HepG2 (cell line): ENCODE data around the gene PSKH1. TPM values are rescaled to one million over a fixed set of nuclear protein-coding genes. Genes with fewer than 3 reads are reported as not detected.
A peak's percentile ranks its signal among the peaks of the same experiment; 100 is the strongest.

ENCODE experiments used
- AFF4 ChIP-seq: sonication (generic); formaldehyde crosslinking; IDR thresholded peaks from 2 replicates; pipeline ENCODE4 v1.4.0; 2020; ENCODE audit warnings: missing genetic modification reagents
- DPF2 ChIP-seq: sonication (generic); formaldehyde crosslinking; IDR thresholded peaks from 2 replicates; pipeline ENCODE4 v1.4.0; 2020; ENCODE audit warnings: mild to moderate bottlenecking, low read depth, missing genetic modification reagents, borderline replicate concordance
- JUN ChIP-seq: sonication (generic); formaldehyde crosslinking; IDR thresholded peaks from 2 replicates; pipeline ENCODE4 v1.4.0; 2020; ENCODE audit warnings: mild to moderate bottlenecking, missing genetic modification reagents
- JUND ChIP-seq: sonication (generic); formaldehyde crosslinking; IDR thresholded peaks from 2 replicates; pipeline ENCODE4 v1.8.0; 2022; ENCODE audit warnings: mild to moderate bottlenecking, missing genetic modification reagents
- KDM6A ChIP-seq: IDR thresholded peaks from 2 replicates; pipeline ENCODE4 v1.6.1; 2016; ENCODE audit warnings: low read depth
- KLF6 ChIP-seq: IDR thresholded peaks from 2 replicates; pipeline ENCODE4 v1.8.0; 2016; ENCODE audit warnings: missing biosample characterization, missing genetic modification reagents
- SMARCC2 ChIP-seq: fragments of 450-650 bp; IDR thresholded peaks from 2 replicates; pipeline ENCODE4 v1.6.1; 2017; ENCODE audit warnings: antibody characterized with exemption, mild to moderate bottlenecking
- ZNF768 ChIP-seq: sonication (generic); formaldehyde crosslinking; IDR thresholded peaks from 2 replicates; pipeline ENCODE4 v1.4.0; 2020; ENCODE audit warnings: missing genetic modification reagents
- ZNF776 ChIP-seq: sonication (generic); formaldehyde crosslinking; IDR thresholded peaks from 2 replicates; pipeline ENCODE4 v1.4.0; 2020; ENCODE audit warnings: mild to moderate bottlenecking, missing genetic modification reagents
- ZNF83 ChIP-seq: sonication (generic); formaldehyde crosslinking; IDR thresholded peaks from 2 replicates; pipeline ENCODE4 v1.4.0; 2020; ENCODE audit warnings: missing genetic modification reagents, mild to moderate bottlenecking, borderline replicate concordance
- polyA plus RNA-seq, 8 experiments: library from polyadenylated mRNA; depleted of rRNA in 3 of 8; stranded (reverse) in 7 of 8; unstranded in 1 of 8; fragments of >200 nt; fragmentation: Illumina TruSeq in 4 of 8; extraction: Trizol in 4 of 8; gene quantifications; 2 replicates each; pipeline versions ENCODE4 v1.2.1 to v1.2.3, GENCODE V29; 2011 to 2016; ENCODE audit warnings: low read depth in 4 of 8, missing spikeins in 1 of 8, mixed read lengths in 1 of 8; ENCODE audit not compliant: insufficient read depth in 1 of 8
- total RNA-seq, 5 experiments: library from RNA; depleted of rRNA; stranded (reverse); fragments of >200 nt; fragmentation: Illumina TruSeq; extraction: Trizol; gene quantifications; 2 replicates each; pipeline ENCODE4 v1.2.3, GENCODE V29; 2016; ENCODE audit warnings: low read depth in 1 of 5
- TF ChIP-seq, protein P1 (sequence below): sonication (generic); formaldehyde crosslinking; IDR thresholded peaks from 2 replicates; pipeline ENCODE4 v1.4.0; 2020; ENCODE audit warnings: missing genetic modification reagents
- TF ChIP-seq, protein P2 (sequence below): sonication (generic); formaldehyde crosslinking; IDR thresholded peaks from 2 replicates; pipeline ENCODE4 v1.8.1; 2023; ENCODE audit warnings: mild to moderate bottlenecking, moderate library complexity, missing genetic modification reagents
- TF ChIP-seq, protein P3 (sequence below): sonication (generic); formaldehyde crosslinking; IDR thresholded peaks from 2 replicates; pipeline ENCODE4 v1.4.0; 2020; ENCODE audit warnings: missing genetic modification reagents

The PSKH1 gene
- total and polyA plus RNA-seq, 2 of the 13 experiments (the other 11 are each of a cell fraction or from before 2014, with no cell fraction given) = 8.4 to 19.1 TPM

DNA sequence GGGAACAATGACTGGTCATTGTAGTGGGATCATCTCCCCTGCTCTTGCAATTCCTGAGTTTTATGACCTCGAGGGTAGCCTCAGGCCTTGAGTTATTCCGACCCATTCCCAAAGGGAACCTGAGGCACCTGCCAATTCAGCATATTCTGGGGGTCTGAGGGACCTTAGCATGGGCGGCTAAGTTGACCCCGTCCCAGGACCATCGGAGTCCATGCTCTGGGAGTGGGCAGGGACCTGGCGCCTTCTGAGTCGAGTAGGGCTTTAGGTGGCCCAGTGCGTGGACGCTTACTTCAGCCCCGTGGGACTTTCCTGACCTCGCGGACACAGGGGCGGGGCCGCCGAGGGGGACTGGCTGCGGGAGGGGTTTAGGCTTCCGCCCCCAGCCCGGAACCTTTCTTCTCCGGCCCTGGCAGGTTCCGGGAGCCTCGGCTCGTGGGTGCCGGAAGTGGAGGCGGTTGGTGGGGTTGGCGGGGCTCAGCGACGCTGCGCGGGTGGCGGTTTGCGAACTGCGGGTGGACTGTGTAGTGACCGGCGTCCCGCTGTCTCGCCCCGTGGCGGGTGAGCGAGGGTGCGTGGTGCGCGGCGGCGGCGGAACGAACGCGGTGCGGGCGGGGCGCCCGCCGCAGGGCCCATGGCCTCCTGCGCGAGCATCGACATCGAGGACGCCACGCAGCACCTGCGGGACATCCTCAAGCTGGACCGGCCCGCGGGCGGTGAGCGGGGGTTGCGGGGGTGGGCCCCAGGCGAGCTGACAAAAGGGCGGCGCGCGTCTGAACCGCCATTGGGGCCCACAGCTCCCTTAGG is 20.2 kb upstream of the PSKH1 start, which contains the start of gene EDC4 (continued):
- TF ChIP-seq JUND (CRISPR knock-in tag) (no peak), ZNF768 (CRISPR knock-in tag) (peak; percentile 89; the same call in 1 of the 2 replicates), AFF4 (CRISPR knock-in tag) (no peak), KLF6 (CRISPR knock-in tag) (peak; percentile 69; the same call in 1 of the 2 replicates), ZNF83 (peak; percentile 45; the same call in 1 of the 2 replicates), KDM6A (CRISPR knock-in tag) (peak; percentile 28; the same call in 1 of the 2 replicates), DPF2 (CRISPR knock-in tag) (no peak), ZNF776 (CRISPR knock-in tag) (peak; percentile 84; the same call in 1 of the 2 replicates), JUN (CRISPR knock-in tag) (no peak), SMARCC2 (no peak)
- TF ChIP-seq, protein P1, sequence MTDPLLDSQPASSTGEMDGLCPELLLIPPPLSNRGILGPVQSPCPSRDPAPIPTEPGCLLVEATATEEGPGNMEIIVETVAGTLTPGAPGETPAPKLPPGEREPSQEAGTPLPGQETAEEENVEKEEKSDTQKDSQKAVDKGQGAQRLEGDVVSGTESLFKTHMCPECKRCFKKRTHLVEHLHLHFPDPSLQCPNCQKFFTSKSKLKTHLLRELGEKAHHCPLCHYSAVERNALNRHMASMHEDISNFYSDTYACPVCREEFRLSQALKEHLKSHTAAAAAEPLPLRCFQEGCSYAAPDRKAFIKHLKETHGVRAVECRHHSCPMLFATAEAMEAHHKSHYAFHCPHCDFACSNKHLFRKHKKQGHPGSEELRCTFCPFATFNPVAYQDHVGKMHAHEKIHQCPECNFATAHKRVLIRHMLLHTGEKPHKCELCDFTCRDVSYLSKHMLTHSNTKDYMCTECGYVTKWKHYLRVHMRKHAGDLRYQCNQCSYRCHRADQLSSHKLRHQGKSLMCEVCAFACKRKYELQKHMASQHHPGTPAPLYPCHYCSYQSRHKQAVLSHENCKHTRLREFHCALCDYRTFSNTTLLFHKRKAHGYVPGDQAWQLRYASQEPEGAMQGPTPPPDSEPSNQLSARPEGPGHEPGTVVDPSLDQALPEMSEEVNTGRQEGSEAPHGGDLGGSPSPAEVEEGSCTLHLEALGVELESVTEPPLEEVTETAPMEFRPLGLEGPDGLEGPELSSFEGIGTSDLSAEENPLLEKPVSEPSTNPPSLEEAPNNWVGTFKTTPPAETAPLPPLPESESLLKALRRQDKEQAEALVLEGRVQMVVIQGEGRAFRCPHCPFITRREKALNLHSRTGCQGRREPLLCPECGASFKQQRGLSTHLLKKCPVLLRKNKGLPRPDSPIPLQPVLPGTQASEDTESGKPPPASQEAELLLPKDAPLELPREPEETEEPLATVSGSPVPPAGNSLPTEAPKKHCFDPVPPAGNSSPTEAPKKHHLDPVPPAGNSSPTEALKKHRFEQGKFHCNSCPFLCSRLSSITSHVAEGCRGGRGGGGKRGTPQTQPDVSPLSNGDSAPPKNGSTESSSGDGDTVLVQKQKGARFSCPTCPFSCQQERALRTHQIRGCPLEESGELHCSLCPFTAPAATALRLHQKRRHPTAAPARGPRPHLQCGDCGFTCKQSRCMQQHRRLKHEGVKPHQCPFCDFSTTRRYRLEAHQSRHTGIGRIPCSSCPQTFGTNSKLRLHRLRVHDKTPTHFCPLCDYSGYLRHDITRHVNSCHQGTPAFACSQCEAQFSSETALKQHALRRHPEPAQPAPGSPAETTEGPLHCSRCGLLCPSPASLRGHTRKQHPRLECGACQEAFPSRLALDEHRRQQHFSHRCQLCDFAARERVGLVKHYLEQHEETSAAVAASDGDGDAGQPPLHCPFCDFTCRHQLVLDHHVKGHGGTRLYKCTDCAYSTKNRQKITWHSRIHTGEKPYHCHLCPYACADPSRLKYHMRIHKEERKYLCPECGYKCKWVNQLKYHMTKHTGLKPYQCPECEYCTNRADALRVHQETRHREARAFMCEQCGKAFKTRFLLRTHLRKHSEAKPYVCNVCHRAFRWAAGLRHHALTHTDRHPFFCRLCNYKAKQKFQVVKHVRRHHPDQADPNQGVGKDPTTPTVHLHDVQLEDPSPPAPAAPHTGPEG (CRISPR knock-in tag) = peak; percentile 94
- TF ChIP-seq, protein P2, sequence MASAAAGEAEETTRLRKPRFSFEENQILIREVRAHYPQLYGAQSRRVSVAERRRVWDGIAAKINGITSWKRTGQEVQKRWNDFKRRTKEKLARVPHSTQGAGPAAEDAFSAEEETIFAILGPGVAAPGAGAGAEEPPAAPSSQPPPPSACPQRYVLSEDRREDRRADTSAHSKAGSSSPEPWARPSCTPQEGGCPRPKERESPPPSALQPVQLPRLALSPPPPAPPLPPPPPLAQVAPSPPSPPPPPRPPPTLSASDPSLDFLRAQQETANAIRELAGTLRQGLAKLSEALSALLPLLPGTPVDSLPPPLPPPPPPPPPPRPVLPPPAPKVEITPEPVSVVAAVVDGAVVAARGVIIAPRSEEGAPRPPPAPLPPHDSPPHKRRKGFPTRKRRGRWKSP = peak; percentile 76
- TF ChIP-seq, protein P3, sequence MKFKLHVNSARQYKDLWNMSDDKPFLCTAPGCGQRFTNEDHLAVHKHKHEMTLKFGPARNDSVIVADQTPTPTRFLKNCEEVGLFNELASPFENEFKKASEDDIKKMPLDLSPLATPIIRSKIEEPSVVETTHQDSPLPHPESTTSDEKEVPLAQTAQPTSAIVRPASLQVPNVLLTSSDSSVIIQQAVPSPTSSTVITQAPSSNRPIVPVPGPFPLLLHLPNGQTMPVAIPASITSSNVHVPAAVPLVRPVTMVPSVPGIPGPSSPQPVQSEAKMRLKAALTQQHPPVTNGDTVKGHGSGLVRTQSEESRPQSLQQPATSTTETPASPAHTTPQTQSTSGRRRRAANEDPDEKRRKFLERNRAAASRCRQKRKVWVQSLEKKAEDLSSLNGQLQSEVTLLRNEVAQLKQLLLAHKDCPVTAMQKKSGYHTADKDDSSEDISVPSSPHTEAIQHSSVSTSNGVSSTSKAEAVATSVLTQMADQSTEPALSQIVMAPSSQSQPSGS = 0 out of 2 replicates have a peak, but pooled peaks have one; percentile 58
